Brain microvascular endothelial cell (primary cell): ENCODE data around the gene MTHFD1L.

Source experiments
- DNase-seq: peaks from one replicate; pipeline ENCODE4 v3.0.0-alpha.2; 2020
- H3K27ac ChIP-seq: fragments of 250-450 bp; sonication (Bioruptor Pico); 2 replicates; pipeline ENCODE4 v1.5.1; 2020; ENCODE audit warnings: mild to moderate bottlenecking, moderate library complexity
- H3K27me3 ChIP-seq: fragments of 250-450 bp; sonication (Bioruptor Pico); replicated peaks from 2 replicates; pipeline ENCODE4 v1.5.1; 2020; ENCODE audit warnings: mild to moderate bottlenecking
- H3K36me3 ChIP-seq: fragments of 250-450 bp; sonication (Bioruptor Pico); replicated peaks from 2 replicates; pipeline ENCODE4 v1.5.1; 2020; ENCODE audit warnings: mild to moderate bottlenecking
- H3K4me3 ChIP-seq: 2 replicates; pipeline ENCODE4 v1.5.1; 2011; ENCODE audit warnings: low read depth, mild to moderate bottlenecking, control low read depth, low read length, moderate library complexity
- CTCF ChIP-seq: IDR thresholded peaks from 2 replicates; pipeline ENCODE4 v1.5.1; 2011; ENCODE audit warnings: low read depth, mild to moderate bottlenecking, moderate library complexity, low read length, control low read depth, inconsistent platforms; ENCODE audit errors: missing control alignments
- in situ Hi-C: cut with HindIII; loops from 2 replicates; pipeline ENCODE4 v1.10.0; 2017; ENCODE audit warnings: low sequenced_read_pairs, low pct_ligation_motif_present

Gene MTHFD1L

GRCh38 chr6:151018046-151018445 is 152.5 kb downstream of the MTHFD1L start:
- DNase-seq, result no peak
- peak overlapping the region; percentile 58 for H3K27ac ChIP-seq

GRCh38 chr6:151018911-151019782 is 153.6 kb downstream of the MTHFD1L start:
- Histone ChIP-seq H3K27ac (peak overlapping the region; percentile 58), H3K36me3 (peaks cover 26% of the 10 kb centered on the region), H3K4me3 (no peak overlapping the region), H3K27me3 (no peaks in the 10 kb centered on the region)
- TF ChIP-seq CTCF, result no peak
- no peak for DNase-seq
- in situ Hi-C loops, result no loop called here

More at GRCh38 chr6:151018046-151018445, 152.5 kb downstream of the MTHFD1L start:
- H3K4me3 ChIP-seq, result no peak overlapping the region
- in situ Hi-C loops, result no loop called here
- no peaks in the 10 kb centered on the region for H3K27me3 ChIP-seq
- no peak for TF ChIP-seq CTCF
- H3K36me3 ChIP-seq, result peaks cover 23% of the 10 kb centered on the region

- Histone ChIP-seq H3K4me3 (no peak overlapping the region), H3K36me3 (peaks cover 23% of the 10 kb centered on the region), H3K27ac (peak overlapping the region; percentile 55), H3K27me3 (no peaks in the 10 kb centered on the region)
- in situ Hi-C loops, result no loop called here
- TF ChIP-seq CTCF, result no peak
- no peak for DNase-seq
Observed at GRCh38 chr6:151021896-151022295, 156.4 kb downstream of the MTHFD1L start.

GRCh38 chr6:151022492-151022891 is 157.0 kb downstream of the MTHFD1L start:
- in situ Hi-C loops, result no loop called here
- TF ChIP-seq CTCF, result no peak
- peak overlapping the region; percentile 55 for H3K27ac ChIP-seq
- no peaks in the 10 kb centered on the region for H3K27me3 ChIP-seq
- H3K4me3 ChIP-seq, result no peak overlapping the region
- peaks cover 21% of the 10 kb centered on the region for H3K36me3 ChIP-seq
- no peak for DNase-seq

- in situ Hi-C loops, result no loop called here
- Histone ChIP-seq H3K27me3 (no peaks in the 10 kb centered on the region), H3K36me3 (peaks cover 23% of the 10 kb centered on the region), H3K4me3 (no peak overlapping the region), H3K27ac (no peak overlapping the region)
- no peak for TF ChIP-seq CTCF
- no peak for DNase-seq
Observed at GRCh38 chr6:151023342-151023741, 157.8 kb downstream of the MTHFD1L start.
